Ovary (tissue), 9 donors: ENCODE data around the gene MUCL3. TPM values are rescaled to one million over a fixed set of nuclear protein-coding genes. Genes with fewer than 3 reads are reported as not detected.

Source experiments
- DNase-seq, 5 donors: peaks; one replicate each; pipeline ENCODE4 v3.0.0-alpha.2; 2019 to 2020
- H3K27ac ChIP-seq, 2 donors: fragments of 200-600 bp; one replicate each; pipeline versions ENCODE4 v1.5.1 to v1.8.0; 2019 to 2022
- H3K27me3 ChIP-seq: fragments of 200-600 bp; one replicate; pipeline ENCODE4 v1.8.0; 2022
- H3K36me3 ChIP-seq: fragments of 200-600 bp; sonication (generic); one replicate; pipeline ENCODE4 v1.5.1; 2019
- H3K4me1 ChIP-seq: one replicate; pipeline ENCODE4 v1.8.1; 2013; ENCODE audit warnings: mild to moderate bottlenecking, moderate library complexity; ENCODE audit not compliant: insufficient read depth
- H3K4me3 ChIP-seq: fragments of 200-600 bp; sonication (generic); one replicate; pipeline ENCODE4 v1.5.1; 2017
- H3K9me3 ChIP-seq, 2 donors: fragments of 200-600 bp in 1 of 2; sonication (generic) in 1 of 2; one replicate each; pipeline versions ENCODE4 v1.5.1 to v1.8.1; 2013 to 2019; ENCODE audit warnings: mild to moderate bottlenecking in 1 of 2, moderate library complexity in 1 of 2
- EP300 ChIP-seq: sonication (generic); formaldehyde crosslinking; IDR thresholded peaks from one replicate; pipeline ENCODE4 v1.6.1; 2017; ENCODE audit warnings: antibody characterized with exemption
- POLR2A ChIP-seq: fragments of 450-650 bp; IDR thresholded peaks from one replicate; pipeline ENCODE4 v1.6.1; 2017; ENCODE audit warnings: antibody characterized with exemption, mild to moderate bottlenecking, moderate library complexity
- WGBS, 3 donors: extraction: QIAGEN DNeasy Blood & Tissue Kit in 1 of 3; methylation state at CpG; one replicate each; pipeline versions ENCODE4 v1.1.5 to v1.1.7; 2013 to 2017; 5-methylcytosine and 5-hydroxymethylcytosine counted together
- intact Hi-C, 4 donors: fragments of 100-400 bp; cut with DNase I; formaldehyde crosslinking; loops; one replicate each; pipeline versions ENCODE4 v1.11.0 to v1.15.1; 2022 to 2023
- polyA plus RNA-seq, 2 donors: library from polyadenylated mRNA; stranded (reverse); fragments of 200-250 nt in 1 of 2; fragments of 350-450 nt in 1 of 2; fragmentation: Illumina TruSeq in 1 of 2; extraction: RNeasy Lipid Tissue Mini Kit (QIAGEN cat#74804) in 1 of 2; gene quantifications; one replicate each; pipeline ENCODE4 v1.2.3, GENCODE V29; 2013 to 2014
- total RNA-seq, 7 donors: library from RNA; depleted of rRNA in 2 of 7; stranded (reverse); fragments of >200 nt in 2 of 7; fragmentation: NEBNext Ultra II Directional in 3 of 7; extraction: Animal tissue kit (Norgen Biotek cat#: 25700) in 3 of 7; gene quantifications; one replicate each; pipeline versions ENCODE4 v1.1.0 to v1.2.4, GENCODE V29; 2016 to 2023
- TF ChIP-seq, protein P1 (sequence below), 3 donors: fragments of 450-650 bp in 2 of 3; fragments of 200-600 bp in 1 of 3; IDR thresholded peaks; one replicate each; pipeline versions ENCODE4 v1.5.1 to v1.8.0; 2016 to 2022; ENCODE audit warnings: antibody characterized with exemption in 3 of 3, mild to moderate bottlenecking in 1 of 3
- donor health status: DM: no; HTN: no; CAD: no; lungs with moderate emphysema.
- donor health status: DM: no; HTN: no; CAD: no.
- donor health status: Bipolar disorder and iron deficiency.
- donor health status: DM: yes; HTN: yes; CAD: no.
- donor health status: DM: no; HTN: no; CAD: no.
- donor health status: DM: yes; HTN: yes; CAD: no.

MUCL3 gene
- total and polyA plus RNA-seq, 9 donors = under 0.01 TPM; not detected in 8

GRCh38 chr6:30951907-30952469 lies 11.2 kb downstream of the MUCL3 start:
- 81 to 87% (median 87%) methylated on average over 5 of the region's 5 CpGs for WGBS, 3 donors
- no peaks in the 10 kb centered on the region for H3K27me3 ChIP-seq

DNA sequence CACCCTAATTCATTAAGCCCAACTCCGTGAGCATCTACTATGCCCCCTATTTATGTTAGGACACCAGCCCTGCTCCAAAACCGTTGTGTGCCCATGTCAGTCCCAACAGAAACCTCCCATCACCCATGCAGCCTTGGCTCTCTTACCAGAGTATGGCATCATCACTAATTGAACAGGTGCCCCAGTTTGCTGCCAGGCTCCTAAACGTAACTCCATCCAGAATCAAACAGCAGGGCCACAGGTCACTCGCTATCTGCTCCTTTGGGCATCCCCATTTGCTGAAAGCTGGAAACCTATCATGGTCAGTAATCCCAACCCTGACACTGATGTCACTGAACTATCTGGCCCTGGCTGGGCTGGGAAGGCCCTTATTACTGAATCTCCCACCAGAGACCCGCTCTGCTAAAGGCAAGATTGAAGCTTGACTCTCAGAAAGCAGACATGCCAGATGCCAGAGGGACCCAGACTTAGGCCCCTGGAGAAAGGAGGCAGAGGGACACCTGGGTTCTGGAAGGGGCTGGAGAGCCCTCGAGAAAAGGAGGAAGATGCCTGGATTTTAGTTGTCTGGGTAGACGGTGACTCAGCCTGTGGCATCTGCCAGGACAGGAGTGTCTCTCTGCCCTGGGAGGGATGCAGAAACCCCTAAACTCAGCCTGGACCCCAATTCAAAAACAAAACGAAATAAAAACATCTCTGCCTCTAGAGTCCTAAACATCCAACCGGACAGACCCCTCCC lies 14.0 kb downstream of the MUCL3 start:
- Histone ChIP-seq H3K27ac (no peak overlapping the region), H3K4me3 (peak overlapping the region; percentile 30), H3K4me1 (no peaks in the 10 kb centered on the region), H3K27me3 (no peaks in the 10 kb centered on the region), H3K9me3 (no peaks in the 10 kb centered on the region), H3K36me3 (no peaks in the 10 kb centered on the region)
- TF ChIP-seq, protein P1, sequence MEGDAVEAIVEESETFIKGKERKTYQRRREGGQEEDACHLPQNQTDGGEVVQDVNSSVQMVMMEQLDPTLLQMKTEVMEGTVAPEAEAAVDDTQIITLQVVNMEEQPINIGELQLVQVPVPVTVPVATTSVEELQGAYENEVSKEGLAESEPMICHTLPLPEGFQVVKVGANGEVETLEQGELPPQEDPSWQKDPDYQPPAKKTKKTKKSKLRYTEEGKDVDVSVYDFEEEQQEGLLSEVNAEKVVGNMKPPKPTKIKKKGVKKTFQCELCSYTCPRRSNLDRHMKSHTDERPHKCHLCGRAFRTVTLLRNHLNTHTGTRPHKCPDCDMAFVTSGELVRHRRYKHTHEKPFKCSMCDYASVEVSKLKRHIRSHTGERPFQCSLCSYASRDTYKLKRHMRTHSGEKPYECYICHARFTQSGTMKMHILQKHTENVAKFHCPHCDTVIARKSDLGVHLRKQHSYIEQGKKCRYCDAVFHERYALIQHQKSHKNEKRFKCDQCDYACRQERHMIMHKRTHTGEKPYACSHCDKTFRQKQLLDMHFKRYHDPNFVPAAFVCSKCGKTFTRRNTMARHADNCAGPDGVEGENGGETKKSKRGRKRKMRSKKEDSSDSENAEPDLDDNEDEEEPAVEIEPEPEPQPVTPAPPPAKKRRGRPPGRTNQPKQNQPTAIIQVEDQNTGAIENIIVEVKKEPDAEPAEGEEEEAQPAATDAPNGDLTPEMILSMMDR (IDR thresholded peaks at IDR 0.05) = no peak
- TF ChIP-seq POLR2A (no peak), EP300 (no peak)
- no peak for DNase-seq
- WGBS, 3 donors = 60 to 71% (median 62%) methylated on average over 9 of the region's 9 CpGs
- intact Hi-C loops = no loop called here

More at GRCh38 chr6:30951907-30952469, 11.2 kb downstream of the MUCL3 start:
- Histone ChIP-seq H3K27ac (no peak overlapping the region), H3K4me1 (no peaks in the 10 kb centered on the region), H3K4me3 (no peak overlapping the region), H3K9me3 (no peaks in the 10 kb centered on the region), H3K36me3 (no peaks in the 10 kb centered on the region)
- DNase-seq = no peak
- TF ChIP-seq EP300 (no peak), POLR2A (no peak)
- TF ChIP-seq, protein P1 (IDR thresholded peaks at IDR 0.05) = no peak
- intact Hi-C loops = no loop called here

DNA sequence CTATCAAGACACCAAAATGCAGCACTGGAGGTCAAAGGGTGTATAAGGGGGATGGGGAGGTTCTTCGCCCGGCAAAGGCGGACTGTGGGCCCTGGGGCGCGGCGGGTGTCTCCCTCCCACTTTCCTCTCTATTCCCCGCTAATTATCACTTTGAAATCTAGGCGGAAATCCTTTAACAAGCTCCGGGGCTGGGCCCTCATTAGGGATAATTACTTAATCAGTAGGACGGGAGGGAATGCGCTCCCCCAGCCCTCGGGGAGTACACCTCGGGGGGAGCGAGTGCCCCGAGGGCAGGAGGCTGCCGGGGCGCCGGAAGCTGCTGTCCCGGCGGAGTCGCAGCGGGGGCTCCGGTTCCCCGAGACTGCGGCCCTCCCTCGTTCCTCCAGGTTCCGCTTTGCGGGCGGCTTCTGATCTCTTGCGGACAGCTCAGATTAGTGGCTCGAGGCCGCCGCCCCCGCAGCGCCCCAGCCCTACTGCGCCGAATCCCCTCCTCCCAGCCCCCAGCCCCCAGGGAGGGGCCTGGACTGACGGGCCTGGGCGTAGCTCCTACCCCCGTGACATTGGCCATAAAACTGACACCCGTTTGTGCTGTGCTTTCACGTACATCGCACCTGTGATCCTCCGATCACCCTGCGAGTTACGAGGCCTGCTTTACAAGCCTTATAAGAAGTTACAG lies 14.7 kb downstream of the MUCL3 start:
- no peaks in the 10 kb centered on the region for H3K4me1 ChIP-seq
- peak overlapping the region; percentile 30 for H3K4me3 ChIP-seq
- WGBS, 3 donors = 6 to 12% (median 7%) methylated on average over 41 to 46 of the region's 46 CpGs
- TF ChIP-seq, protein P1 (IDR thresholded peaks at IDR 0.05) = no peak
- DNase-seq = peak; percentile 34 to 80 (median 63)
- H3K9me3 ChIP-seq = no peaks in the 10 kb centered on the region
- intact Hi-C loops = no loop called here
- H3K27ac ChIP-seq = no peak overlapping the region
- H3K36me3 ChIP-seq = no peaks in the 10 kb centered on the region
- H3K27me3 ChIP-seq = no peaks in the 10 kb centered on the region

- H3K4me3 ChIP-seq = no peak overlapping the region
- intact Hi-C loops = no loop called here
- no peaks in the 10 kb centered on the region for H3K36me3 ChIP-seq
- no peaks in the 10 kb centered on the region for H3K27me3 ChIP-seq
- DNase-seq = no peak
- H3K27ac ChIP-seq = no peak overlapping the region
- H3K9me3 ChIP-seq = no peaks in the 10 kb centered on the region
- TF ChIP-seq, protein P1 (IDR thresholded peaks at IDR 0.05) = no peak
- no peak for TF ChIP-seq POLR2A
- TF ChIP-seq EP300 = no peak
- WGBS, 3 donors = 80 to 90% (median 89%) methylated on average over 2 of the region's 2 CpGs
- H3K4me1 ChIP-seq = no peaks in the 10 kb centered on the region
These were observed 16.9 kb downstream of the MUCL3 start for GRCh38 chr6:30957716-30958115.
